Thyroid gland (tissue), 4 donors: ENCODE data around the gene RAPGEF3.

ENCODE experiments used
- POLR2A ChIP-seq, 2 donors: fragments of 450-650 bp; IDR thresholded peaks; one replicate each; pipeline ENCODE4 v1.6.1; 2017; ENCODE audit warnings: antibody characterized with exemption in 2 of 2, mild to moderate bottlenecking in 2 of 2, moderate library complexity in 1 of 2
- TF ChIP-seq, protein P1 (sequence below), 6 experiments: fragments of 200-600 bp in 3 of 6; fragments of 450-650 bp in 3 of 6; sonication (generic) in 3 of 6; IDR thresholded peaks; one replicate each; pipeline ENCODE4 v1.5.1; 2016 to 2019; ENCODE audit warnings: antibody characterized with exemption in 6 of 6, mild to moderate bottlenecking in 2 of 6, inconsistent platforms in 1 of 6, moderate library complexity in 1 of 6

- TF ChIP-seq, protein P1, sequence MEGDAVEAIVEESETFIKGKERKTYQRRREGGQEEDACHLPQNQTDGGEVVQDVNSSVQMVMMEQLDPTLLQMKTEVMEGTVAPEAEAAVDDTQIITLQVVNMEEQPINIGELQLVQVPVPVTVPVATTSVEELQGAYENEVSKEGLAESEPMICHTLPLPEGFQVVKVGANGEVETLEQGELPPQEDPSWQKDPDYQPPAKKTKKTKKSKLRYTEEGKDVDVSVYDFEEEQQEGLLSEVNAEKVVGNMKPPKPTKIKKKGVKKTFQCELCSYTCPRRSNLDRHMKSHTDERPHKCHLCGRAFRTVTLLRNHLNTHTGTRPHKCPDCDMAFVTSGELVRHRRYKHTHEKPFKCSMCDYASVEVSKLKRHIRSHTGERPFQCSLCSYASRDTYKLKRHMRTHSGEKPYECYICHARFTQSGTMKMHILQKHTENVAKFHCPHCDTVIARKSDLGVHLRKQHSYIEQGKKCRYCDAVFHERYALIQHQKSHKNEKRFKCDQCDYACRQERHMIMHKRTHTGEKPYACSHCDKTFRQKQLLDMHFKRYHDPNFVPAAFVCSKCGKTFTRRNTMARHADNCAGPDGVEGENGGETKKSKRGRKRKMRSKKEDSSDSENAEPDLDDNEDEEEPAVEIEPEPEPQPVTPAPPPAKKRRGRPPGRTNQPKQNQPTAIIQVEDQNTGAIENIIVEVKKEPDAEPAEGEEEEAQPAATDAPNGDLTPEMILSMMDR (IDR thresholded peaks at IDR 0.05) = no peak
- no peak for TF ChIP-seq POLR2A (IDR thresholded peaks at IDR 0.05)
Measured at GRCh38 chr12:47785036-47785886, 26.6 kb upstream of the RAPGEF3 start.
